GM23338 (cell line): ENCODE results near the gene ZNF33B. TPM values are rescaled to one million over a fixed set of nuclear protein-coding genes. Genes with fewer than 3 reads are reported as not detected.

Source experiments
- ATAC-seq: fragments of 200-7000 bp; cut with Tn5 transposase; 3 replicates; pipeline ENCODE4 v1.9.1; 2020
- DNase-seq: peaks from one replicate; pipeline ENCODE4 v3.0.0-alpha.2; 2015; ENCODE audit warnings: low spot score
- H2AFZ ChIP-seq: fragments of 200-600 bp; sonication (generic); 2 replicates; pipeline ENCODE4 v1.8.0; 2016; ENCODE audit warnings: antibody characterized with exemption, mild to moderate bottlenecking, moderate library complexity
- H3F3A ChIP-seq: fragments of 200-600 bp; sonication (generic); replicated peaks from 2 replicates; pipeline ENCODE4 v1.8.0; 2017; ENCODE audit warnings: antibody characterized with exemption, mixed run types, low read depth
- H3K27ac ChIP-seq: fragments of 200-600 bp; sonication (generic); 2 replicates; pipeline ENCODE4 v1.6.1; 2016; ENCODE audit warnings: low read depth
- H3K27me3 ChIP-seq: fragments of 200-600 bp; sonication (generic); 2 replicates; pipeline ENCODE4 v1.8.0; 2016; ENCODE audit warnings: mild to moderate bottlenecking, mixed run types, moderate library complexity; ENCODE audit not compliant: insufficient read depth
- H3K36me3 ChIP-seq: fragments of 200-600 bp; sonication (generic); 2 replicates; pipeline ENCODE4 v1.8.0; 2016; ENCODE audit warnings: mild to moderate bottlenecking; ENCODE audit not compliant: insufficient read depth
- H3K4me1 ChIP-seq: fragments of 200-600 bp; sonication (generic); 2 replicates; pipeline ENCODE4 v1.8.0; 2016; ENCODE audit warnings: mild to moderate bottlenecking, moderate library complexity; ENCODE audit not compliant: insufficient read depth
- H3K4me2 ChIP-seq: fragments of 200-600 bp; sonication (generic); 2 replicates; pipeline ENCODE4 v1.7.1; 2017; ENCODE audit warnings: mixed run types
- H3K4me3 ChIP-seq: fragments of 200-600 bp; sonication (generic); 2 replicates; pipeline ENCODE4 v1.6.1; 2016; ENCODE audit warnings: mixed run types
- H3K79me2 ChIP-seq: fragments of 200-600 bp; sonication (generic); replicated peaks from 2 replicates; pipeline ENCODE4 v1.8.0; 2017; ENCODE audit warnings: mild to moderate bottlenecking; ENCODE audit not compliant: insufficient read depth
- H3K9me2 ChIP-seq: fragments of 200-600 bp; sonication (generic); 2 replicates; pipeline ENCODE4 v1.8.0; 2017; ENCODE audit not compliant: insufficient read depth
- H4K20me1 ChIP-seq: fragments of 200-600 bp; sonication (generic); replicated peaks from 2 replicates; pipeline ENCODE4 v1.8.0; 2017; ENCODE audit warnings: mild to moderate bottlenecking; ENCODE audit not compliant: insufficient read depth
- H3K27ac Mint-ChIP-seq: 2 replicates; pipeline ENCODE4 v1.8.0; 2020; ENCODE audit warnings: inconsistent platforms, mild to moderate bottlenecking, moderate library complexity, mixed read lengths
- H3K27me3 Mint-ChIP-seq: 3 replicates; pipeline ENCODE4 v1.8.0; 2022; ENCODE audit warnings: low read depth, mild to moderate bottlenecking, moderate library complexity, mixed read lengths, inconsistent platforms; ENCODE audit not compliant: insufficient read depth, poor library complexity
- H3K36me3 Mint-ChIP-seq: 3 replicates; pipeline ENCODE4 v1.8.0; 2021; ENCODE audit warnings: low read depth, mild to moderate bottlenecking, inconsistent platforms, moderate library complexity, mixed read lengths
- H3K4me1 Mint-ChIP-seq: 3 replicates; pipeline ENCODE4 v1.8.0; 2020; ENCODE audit warnings: mild to moderate bottlenecking, inconsistent platforms, mixed read lengths
- H3K4me3 Mint-ChIP-seq: 3 replicates; pipeline ENCODE4 v1.8.0; 2021; ENCODE audit warnings: moderate library complexity, mild to moderate bottlenecking, inconsistent platforms, mixed read lengths
- H3K9me3 Mint-ChIP-seq: 3 replicates; pipeline ENCODE4 v1.8.0; 2020; ENCODE audit warnings: moderate library complexity, mild to moderate bottlenecking, inconsistent platforms, mixed read lengths
- ZNF114 ChIP-seq: fragments of 250-450 bp; sonication (Bioruptor Pico); IDR thresholded peaks from 2 replicates; pipeline ENCODE4 v1.5.0; 2020; ENCODE audit warnings: mild to moderate bottlenecking, moderate library complexity
- polyA plus RNA-seq: library from polyadenylated mRNA; unstranded; fragments of >200 nt; fragmentation: Nextera tagmentation; extraction: Ambion mirVana; gene quantifications from 2 replicates; pipeline ENCODE4 v1.2.1, GENCODE V29; 2016
- total RNA-seq: library from RNA; depleted of rRNA; stranded (reverse); fragments of >200 nt; shearing (Covaris generic); gene quantifications from 2 replicates; pipeline ENCODE4 v1.2.3, GENCODE V29; 2014
- TF ChIP-seq, protein P1 (sequence below), 2 experiments: fragments of 200-600 bp in 1 of 2; sonication (generic) in 1 of 2; conservative IDR thresholded peaks; 2 replicates each; pipeline versions ENCODE4 v1.5.1 to v1.6.1; 2016 to 2017; ENCODE audit warnings: antibody characterized with exemption in 2 of 2, low read depth in 2 of 2, mild to moderate bottlenecking in 2 of 2, moderate library complexity in 1 of 2
- TF ChIP-seq, protein P2 (sequence below): fragments of 250-450 bp; sonication (Bioruptor Pico); IDR thresholded peaks from 2 replicates; pipeline ENCODE4 v1.5.0; 2020; ENCODE audit warnings: mild to moderate bottlenecking, moderate library complexity
- TF ChIP-seq, protein P3 (sequence below): IDR thresholded peaks from one replicate; pipeline ENCODE4 v1.6.1; 2018; ENCODE audit warnings: antibody characterized with exemption; ENCODE audit not compliant: unreplicated experiment

ZNF33B gene
- total and polyA plus RNA-seq, 2 experiments from 2014 or later, result 14.4 to 17.2 TPM

DNA sequence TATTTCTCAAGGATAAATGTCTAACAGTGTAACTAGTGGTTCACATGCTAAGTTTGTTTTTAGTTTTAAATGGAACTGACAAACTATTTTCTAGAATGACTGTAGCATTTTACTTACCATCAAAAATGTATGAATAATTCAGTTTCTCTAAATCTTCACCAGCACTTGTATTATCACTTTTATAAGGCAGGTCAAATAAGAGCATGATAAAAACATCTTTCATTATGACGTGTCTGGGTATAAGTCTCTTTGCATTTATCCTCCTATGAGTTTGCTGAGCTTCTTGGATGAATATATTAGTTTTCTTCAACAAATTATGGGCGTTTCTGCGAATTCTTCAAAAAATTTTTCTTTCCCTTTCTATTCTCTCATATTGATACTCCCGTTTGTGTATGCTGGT is 19.9 kb downstream of the ZNF33B start:
- Mint-ChIP-seq H3K4me3 (no peak overlapping the region), H3K27me3 (peaks cover 3% of the 10 kb centered on the region), H3K4me1 (no peaks in the 10 kb centered on the region), H3K27ac (no peak overlapping the region), H3K36me3 (peaks cover 47% of the 10 kb centered on the region), H3K9me3 (no peaks in the 10 kb centered on the region)
- Histone ChIP-seq H4K20me1 (no peaks in the 10 kb centered on the region), H3K79me2 (peaks cover 2% of the 10 kb centered on the region; the same call in 1 of the 2 replicates), H3K27ac (no peak overlapping the region), H3F3A (no peaks in the 10 kb centered on the region), H3K4me3 (no peak overlapping the region), H3K4me2 (no peak overlapping the region), H2AFZ (no peak overlapping the region), H3K36me3 (peaks cover 7% of the 10 kb centered on the region; the same call in 1 of the 2 replicates), H3K4me1 (no peaks in the 10 kb centered on the region), H3K27me3 (no peaks in the 10 kb centered on the region), H3K9me2 (no peaks in the 10 kb centered on the region)
- ATAC-seq, result no peak
- TF ChIP-seq ZNF114 (CRISPR knock-in tag), result no peak
- TF ChIP-seq, protein P1, sequence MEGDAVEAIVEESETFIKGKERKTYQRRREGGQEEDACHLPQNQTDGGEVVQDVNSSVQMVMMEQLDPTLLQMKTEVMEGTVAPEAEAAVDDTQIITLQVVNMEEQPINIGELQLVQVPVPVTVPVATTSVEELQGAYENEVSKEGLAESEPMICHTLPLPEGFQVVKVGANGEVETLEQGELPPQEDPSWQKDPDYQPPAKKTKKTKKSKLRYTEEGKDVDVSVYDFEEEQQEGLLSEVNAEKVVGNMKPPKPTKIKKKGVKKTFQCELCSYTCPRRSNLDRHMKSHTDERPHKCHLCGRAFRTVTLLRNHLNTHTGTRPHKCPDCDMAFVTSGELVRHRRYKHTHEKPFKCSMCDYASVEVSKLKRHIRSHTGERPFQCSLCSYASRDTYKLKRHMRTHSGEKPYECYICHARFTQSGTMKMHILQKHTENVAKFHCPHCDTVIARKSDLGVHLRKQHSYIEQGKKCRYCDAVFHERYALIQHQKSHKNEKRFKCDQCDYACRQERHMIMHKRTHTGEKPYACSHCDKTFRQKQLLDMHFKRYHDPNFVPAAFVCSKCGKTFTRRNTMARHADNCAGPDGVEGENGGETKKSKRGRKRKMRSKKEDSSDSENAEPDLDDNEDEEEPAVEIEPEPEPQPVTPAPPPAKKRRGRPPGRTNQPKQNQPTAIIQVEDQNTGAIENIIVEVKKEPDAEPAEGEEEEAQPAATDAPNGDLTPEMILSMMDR (conservative IDR thresholded peaks at IDR 0.05; ENCODE audit: low read depth in 2 of 2), result no peak
- TF ChIP-seq, protein P2, sequence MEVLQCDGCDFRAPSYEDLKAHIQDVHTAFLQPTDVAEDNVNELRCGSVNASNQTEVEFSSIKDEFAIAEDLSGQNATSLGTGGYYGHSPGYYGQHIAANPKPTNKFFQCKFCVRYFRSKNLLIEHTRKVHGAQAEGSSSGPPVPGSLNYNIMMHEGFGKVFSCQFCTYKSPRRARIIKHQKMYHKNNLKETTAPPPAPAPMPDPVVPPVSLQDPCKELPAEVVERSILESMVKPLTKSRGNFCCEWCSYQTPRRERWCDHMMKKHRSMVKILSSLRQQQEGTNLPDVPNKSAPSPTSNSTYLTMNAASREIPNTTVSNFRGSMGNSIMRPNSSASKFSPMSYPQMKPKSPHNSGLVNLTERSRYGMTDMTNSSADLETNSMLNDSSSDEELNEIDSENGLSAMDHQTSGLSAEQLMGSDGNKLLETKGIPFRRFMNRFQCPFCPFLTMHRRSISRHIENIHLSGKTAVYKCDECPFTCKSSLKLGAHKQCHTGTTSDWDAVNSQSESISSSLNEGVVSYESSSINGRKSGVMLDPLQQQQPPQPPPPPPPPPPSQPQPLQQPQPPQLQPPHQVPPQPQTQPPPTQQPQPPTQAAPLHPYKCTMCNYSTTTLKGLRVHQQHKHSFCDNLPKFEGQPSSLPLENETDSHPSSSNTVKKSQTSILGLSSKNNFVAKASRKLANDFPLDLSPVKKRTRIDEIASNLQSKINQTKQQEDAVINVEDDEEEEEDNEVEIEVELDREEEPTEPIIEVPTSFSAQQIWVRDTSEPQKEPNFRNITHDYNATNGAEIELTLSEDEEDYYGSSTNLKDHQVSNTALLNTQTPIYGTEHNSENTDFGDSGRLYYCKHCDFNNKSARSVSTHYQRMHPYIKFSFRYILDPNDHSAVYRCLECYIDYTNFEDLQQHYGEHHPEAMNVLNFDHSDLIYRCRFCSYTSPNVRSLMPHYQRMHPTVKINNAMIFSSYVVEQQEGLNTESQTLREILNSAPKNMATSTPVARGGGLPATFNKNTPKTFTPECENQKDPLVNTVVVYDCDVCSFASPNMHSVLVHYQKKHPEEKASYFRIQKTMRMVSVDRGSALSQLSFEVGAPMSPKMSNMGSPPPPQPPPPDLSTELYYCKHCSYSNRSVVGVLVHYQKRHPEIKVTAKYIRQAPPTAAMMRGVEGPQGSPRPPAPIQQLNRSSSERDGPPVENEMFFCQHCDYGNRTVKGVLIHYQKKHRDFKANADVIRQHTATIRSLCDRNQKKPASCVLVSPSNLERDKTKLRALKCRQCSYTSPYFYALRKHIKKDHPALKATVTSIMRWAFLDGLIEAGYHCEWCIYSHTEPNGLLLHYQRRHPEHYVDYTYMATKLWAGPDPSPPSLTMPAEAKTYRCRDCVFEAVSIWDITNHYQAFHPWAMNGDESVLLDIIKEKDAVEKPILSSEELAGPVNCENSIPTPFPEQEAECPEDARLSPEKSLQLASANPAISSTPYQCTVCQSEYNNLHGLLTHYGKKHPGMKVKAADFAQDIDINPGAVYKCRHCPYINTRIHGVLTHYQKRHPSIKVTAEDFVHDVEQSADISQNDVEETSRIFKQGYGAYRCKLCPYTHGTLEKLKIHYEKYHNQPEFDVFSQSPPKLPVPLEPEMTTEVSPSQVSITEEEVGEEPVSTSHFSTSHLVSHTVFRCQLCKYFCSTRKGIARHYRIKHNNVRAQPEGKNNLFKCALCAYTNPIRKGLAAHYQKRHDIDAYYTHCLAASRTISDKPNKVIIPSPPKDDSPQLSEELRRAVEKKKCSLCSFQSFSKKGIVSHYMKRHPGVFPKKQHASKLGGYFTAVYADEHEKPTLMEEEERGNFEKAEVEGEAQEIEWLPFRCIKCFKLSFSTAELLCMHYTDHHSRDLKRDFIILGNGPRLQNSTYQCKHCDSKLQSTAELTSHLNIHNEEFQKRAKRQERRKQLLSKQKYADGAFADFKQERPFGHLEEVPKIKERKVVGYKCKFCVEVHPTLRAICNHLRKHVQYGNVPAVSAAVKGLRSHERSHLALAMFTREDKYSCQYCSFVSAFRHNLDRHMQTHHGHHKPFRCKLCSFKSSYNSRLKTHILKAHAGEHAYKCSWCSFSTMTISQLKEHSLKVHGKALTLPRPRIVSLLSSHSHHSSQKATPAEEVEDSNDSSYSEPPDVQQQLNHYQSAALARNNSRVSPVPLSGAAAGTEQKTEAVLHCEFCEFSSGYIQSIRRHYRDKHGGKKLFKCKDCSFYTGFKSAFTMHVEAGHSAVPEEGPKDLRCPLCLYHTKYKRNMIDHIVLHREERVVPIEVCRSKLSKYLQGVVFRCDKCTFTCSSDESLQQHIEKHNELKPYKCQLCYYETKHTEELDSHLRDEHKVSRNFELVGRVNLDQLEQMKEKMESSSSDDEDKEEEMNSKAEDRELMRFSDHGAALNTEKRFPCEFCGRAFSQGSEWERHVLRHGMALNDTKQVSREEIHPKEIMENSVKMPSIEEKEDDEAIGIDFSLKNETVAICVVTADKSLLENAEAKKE (CRISPR knock-in tag), result no peak
- TF ChIP-seq, protein P3, sequence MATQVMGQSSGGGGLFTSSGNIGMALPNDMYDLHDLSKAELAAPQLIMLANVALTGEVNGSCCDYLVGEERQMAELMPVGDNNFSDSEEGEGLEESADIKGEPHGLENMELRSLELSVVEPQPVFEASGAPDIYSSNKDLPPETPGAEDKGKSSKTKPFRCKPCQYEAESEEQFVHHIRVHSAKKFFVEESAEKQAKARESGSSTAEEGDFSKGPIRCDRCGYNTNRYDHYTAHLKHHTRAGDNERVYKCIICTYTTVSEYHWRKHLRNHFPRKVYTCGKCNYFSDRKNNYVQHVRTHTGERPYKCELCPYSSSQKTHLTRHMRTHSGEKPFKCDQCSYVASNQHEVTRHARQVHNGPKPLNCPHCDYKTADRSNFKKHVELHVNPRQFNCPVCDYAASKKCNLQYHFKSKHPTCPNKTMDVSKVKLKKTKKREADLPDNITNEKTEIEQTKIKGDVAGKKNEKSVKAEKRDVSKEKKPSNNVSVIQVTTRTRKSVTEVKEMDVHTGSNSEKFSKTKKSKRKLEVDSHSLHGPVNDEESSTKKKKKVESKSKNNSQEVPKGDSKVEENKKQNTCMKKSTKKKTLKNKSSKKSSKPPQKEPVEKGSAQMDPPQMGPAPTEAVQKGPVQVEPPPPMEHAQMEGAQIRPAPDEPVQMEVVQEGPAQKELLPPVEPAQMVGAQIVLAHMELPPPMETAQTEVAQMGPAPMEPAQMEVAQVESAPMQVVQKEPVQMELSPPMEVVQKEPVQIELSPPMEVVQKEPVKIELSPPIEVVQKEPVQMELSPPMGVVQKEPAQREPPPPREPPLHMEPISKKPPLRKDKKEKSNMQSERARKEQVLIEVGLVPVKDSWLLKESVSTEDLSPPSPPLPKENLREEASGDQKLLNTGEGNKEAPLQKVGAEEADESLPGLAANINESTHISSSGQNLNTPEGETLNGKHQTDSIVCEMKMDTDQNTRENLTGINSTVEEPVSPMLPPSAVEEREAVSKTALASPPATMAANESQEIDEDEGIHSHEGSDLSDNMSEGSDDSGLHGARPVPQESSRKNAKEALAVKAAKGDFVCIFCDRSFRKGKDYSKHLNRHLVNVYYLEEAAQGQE, result no peak
- DNase-seq, result no peak
